NCI-H1092 treated with DMSO at 0.1 percent for 48 hours (cell line): ENCODE data around the gene PLCB1.
"Not testable (repeated sequence)": the region's sequence is repeated elsewhere in the genome, so short reads cannot be mapped to it uniquely, and the experiment has no call there.

Experiments
- DNase-seq: peaks from one replicate; lab custom pipeline; 2025; lab: John Stamatoyannopoulos, UW

The PLCB1 gene

GRCh38 chr20:8786383-8786782, 654.3 kb downstream of the PLCB1 start:
- DNase-seq = no peak

DNA sequence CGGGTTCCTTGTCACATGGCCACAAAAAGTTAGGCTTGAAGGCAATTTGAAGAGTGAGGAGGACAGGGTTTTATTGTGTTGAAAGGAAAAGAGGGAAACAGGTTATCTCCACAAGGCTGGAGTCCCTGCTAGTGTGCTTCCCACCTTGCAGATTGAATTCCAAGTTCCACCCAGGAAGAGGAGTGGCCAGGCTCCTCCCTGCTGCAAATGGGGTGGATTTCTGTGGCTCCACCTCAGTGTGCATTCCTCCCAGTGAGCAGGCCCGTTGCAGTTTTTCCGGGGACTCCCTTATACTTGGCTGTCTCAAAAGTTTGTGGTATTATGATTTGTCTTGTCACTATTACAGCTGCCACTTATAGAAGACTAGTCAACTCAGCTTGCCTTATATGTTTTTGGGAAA, 655.0 kb downstream of the PLCB1 start:
- DNase-seq = no peak

DNA sequence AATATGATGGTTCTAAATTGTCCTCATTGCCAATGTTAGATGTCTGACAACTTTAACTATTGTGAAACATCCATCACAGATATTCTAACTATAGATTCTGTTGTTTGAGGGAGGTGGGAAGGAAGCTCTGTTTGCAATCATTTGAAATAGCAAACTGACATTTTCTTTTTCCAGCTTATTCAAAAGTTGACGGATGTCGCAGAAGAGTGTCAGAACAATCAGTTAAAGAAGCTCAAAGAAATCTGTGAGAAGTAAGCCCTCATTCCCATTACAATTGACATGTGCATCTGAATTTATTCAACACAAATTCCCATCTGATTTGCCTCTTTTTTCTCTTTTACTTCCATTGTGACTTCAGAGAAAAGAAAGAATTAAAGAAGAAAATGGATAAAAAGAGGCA, 656.2 kb downstream of the PLCB1 start:
- no peak for DNase-seq

GRCh38 chr20:8788831-8789230, 656.8 kb downstream of the PLCB1 start:
- DNase-seq = no peak

DNA sequence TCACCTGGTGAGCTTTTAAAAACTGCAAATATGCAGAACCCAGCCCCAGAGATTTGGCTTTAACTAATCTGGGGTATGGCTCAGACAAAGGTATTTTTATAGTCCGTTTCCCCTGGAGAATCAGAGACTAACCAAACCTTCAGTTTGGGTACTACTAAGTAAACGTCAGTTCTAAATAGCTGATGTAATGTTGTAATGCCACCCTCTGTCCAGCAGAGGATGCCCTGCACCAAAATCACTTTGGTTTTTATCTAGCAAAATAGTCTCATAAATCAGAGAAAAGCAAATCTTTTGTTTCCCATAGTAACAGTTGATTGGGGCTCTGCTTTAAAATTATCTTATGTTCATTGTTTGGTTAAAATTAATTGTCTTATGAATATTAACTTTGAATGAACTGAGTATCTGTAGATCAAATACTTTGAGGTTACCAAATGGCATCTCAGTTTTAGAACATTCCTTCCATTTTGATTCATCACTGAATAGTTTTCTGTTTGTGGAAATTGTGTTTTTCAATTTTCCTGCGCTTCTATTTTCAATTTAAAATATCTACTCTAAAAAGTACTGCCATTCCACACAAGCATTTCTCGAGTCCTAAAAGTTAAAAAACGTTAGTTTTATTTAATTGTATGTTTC, 658.5 kb downstream of the PLCB1 start:
- DNase-seq = peak; percentile 25

DNA sequence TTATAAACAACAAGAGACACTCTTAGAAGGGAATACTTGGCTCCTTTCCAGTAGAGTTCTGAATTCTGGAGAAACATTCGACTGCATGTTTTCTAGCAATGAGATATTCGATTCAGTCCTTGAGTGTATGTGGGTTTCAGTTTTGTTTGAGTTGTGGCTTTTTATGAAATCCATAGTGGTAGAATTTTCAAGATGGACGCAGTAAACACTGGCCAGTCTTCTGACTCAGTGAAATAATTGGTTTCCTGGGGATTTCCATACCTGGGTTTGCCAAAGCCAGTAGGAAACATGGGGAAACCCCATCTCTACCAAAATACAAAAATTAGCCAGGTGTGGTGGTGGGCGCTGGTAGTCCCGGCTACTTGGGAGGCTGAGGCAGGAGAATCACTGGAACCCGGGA, 663.3 kb downstream of the PLCB1 start:
- no peak for DNase-seq

DNA sequence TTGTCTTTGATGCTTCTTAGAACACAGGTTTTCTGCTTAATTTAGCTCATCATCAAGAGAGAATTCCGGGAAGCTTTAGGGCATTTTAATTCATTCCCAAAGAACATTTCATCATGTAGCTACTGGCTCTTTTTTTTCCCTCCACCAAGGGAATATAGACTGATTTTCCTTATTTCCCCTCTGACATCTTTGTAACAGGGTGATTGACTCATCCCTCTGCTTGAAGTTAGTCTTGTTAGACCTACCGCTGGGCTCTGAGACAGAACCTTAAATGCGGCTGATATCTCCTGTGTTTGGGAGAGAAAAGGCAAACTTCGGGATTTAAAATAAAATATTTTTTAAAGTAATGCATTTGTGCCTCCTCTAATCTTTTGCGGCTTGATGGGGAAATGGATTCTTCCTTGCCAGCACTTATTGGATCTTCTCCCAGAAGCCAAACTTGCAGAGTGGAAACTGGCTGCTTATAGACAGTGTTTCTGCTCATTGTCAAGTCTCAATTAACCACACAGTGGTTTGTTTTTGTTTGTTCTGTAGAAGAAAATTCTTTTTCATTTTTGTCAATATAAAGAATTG, 664.1 kb downstream of the PLCB1 start:
- DNase-seq = no peak

DNA sequence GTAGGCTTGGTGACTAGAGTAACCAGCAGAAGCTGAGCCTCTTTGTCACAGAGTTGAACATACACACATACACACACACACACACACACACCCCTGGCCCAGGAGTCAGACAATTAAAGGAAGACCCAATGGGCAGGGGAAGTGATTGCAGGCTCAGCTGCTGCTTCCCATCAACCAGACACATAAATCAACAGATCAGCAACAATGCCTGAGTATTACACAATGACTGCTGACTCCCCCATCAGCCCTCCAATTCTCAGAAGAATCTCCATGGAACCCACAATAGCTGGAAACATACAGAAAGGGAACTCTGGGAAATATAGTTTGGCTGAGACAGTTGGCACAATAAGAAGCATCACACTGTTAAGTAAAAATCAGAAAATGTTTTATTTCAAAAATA, 666.4 kb downstream of the PLCB1 start:
- no peak for DNase-seq

- no peak for DNase-seq
Measured at GRCh38 chr20:8800089-8800488, 668.0 kb downstream of the PLCB1 start.

DNA sequence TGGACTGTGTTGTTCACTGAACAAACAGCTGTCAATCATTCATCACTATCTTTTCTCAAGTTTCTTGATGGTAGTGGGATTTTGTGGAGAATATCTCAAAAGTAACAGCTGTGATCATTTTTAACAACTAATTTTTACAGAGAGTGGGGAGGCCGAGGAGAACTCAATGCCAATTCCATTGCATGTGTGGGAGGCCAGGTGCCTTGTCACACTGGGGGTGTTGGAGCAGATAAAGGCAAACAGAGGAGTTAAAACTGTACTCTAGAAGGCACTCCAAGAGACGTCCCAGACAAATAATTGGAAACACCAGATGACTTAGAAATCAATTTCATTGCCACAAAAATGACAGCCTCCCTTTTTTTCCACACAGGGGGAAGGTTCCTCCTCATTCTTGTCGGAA, 669.6 kb downstream of the PLCB1 start:
- no peak for DNase-seq

- no peak for DNase-seq
Measured at GRCh38 chr20:8803065-8803464, 671.0 kb downstream of the PLCB1 start.

DNA sequence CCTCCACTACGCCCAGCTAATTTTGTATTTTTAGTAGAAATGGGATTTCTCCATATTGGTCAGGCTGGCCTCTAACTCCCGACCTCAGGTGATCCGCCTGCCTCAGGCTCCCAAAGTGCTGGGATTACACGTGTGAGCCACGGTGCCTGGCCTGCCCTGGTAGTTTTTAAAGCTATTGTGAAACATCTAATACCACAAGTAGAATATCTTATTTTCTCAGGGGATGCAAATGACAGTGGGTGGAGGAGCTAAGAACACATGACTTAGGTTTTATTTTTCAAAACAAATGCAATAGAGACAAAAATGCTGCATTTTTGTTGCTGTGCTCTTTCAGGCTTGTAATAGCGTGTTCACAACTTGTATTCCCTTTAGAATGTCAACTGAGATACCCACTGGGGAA, 671.9 kb downstream of the PLCB1 start:
- DNase-seq = no peak

- no peak for DNase-seq
Measured at GRCh38 chr20:8805737-8806442, 673.8 kb downstream of the PLCB1 start.

GRCh38 chr20:8807480-8808201, 675.6 kb downstream of the PLCB1 start:
- DNase-seq = no peak

- DNase-seq = no peak
Measured at GRCh38 chr20:8808202-8808535, 676.1 kb downstream of the PLCB1 start.

- DNase-seq = no peak
Measured at GRCh38 chr20:8809107-8809953, 677.3 kb downstream of the PLCB1 start.

- no peak for DNase-seq
Measured at GRCh38 chr20:8811801-8812594, 679.9 kb downstream of the PLCB1 start.

GRCh38 chr20:8812817-8813216, 680.8 kb downstream of the PLCB1 start:
- DNase-seq = peak; percentile 12

- DNase-seq = no peak
Measured at GRCh38 chr20:8815208-8815607, 683.1 kb downstream of the PLCB1 start.

DNA sequence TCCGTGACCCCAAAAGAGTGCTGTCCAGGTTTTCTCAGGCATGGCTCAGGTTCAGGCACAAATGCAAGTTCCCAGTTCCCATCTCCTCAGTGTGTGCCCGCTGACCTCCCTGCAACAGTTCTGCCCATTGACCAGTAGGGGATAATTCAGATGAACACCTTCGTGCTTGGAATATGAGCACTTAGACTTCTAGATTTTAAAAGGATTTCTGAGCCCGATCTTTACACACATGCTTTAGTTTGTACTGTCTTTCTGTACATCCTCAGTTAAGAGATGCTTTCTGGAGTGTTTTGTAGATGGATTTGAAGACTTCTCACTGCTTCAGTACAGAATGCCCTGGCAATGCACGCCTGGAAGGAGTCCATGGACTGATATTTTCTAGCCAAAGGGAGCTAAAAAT, 697.2 kb downstream of the PLCB1 start:
- DNase-seq = no peak

GRCh38 chr20:8834294-8834693, 702.2 kb downstream of the PLCB1 start:
- DNase-seq = not testable (repeated sequence)
